Measurements from ENCODE around the gene PDK1. TPM values are rescaled to one million over a fixed set of nuclear protein-coding genes. Genes with fewer than 3 reads are reported as not detected.
"Not testable (repeated sequence)": the region's sequence is repeated elsewhere in the genome, so short reads cannot be mapped to it uniquely, and the experiment has no call there.

The PDK1 gene
- total RNA-seq, 4 donors from 2014 or later = 10.3 to 21.4 (median 16.7) TPM

GRCh38 chr2:172580544-172580943 is 24.7 kb downstream of the PDK1 start:
- intact Hi-C loops (cut with DNase I) = no loop called here
- no peak overlapping the region for H3K4me3 ChIP-seq
- H3K27ac ChIP-seq = no peak overlapping the region
- DNase-seq = no peak
- peaks cover 0 to 32% (median 8%) of the 10 kb centered on the region in 3 donors for H3K9me3 ChIP-seq
- no peaks in the 10 kb centered on the region for H3K4me1 ChIP-seq
- H3K27me3 ChIP-seq = no peaks in the 10 kb centered on the region
- H3K36me3 ChIP-seq = peaks cover 0 to 81% (median 0%) of the 10 kb centered on the region in 3 donors
- TF ChIP-seq CTCF (IDR thresholded peaks at IDR 0.05) (no peak), POLR2A (IDR thresholded peaks at IDR 0.05) (no peak)

GRCh38 chr2:172582656-172583055 is 26.8 kb downstream of the PDK1 start:
- no peak for TF ChIP-seq CTCF (IDR thresholded peaks at IDR 0.05)
- no peak for TF ChIP-seq POLR2A (IDR thresholded peaks at IDR 0.05)
- Histone ChIP-seq H3K9me3 (peaks cover 0 to 14% (median 2%) of the 10 kb centered on the region in 3 donors), H3K36me3 (peaks cover 0 to 84% (median 0%) of the 10 kb centered on the region in 3 donors), H3K27me3 (no peaks in the 10 kb centered on the region), H3K4me3 (no peak overlapping the region), H3K4me1 (no peaks in the 10 kb centered on the region), H3K27ac (no peak overlapping the region)
- DNase-seq = no peak
- intact Hi-C loops (cut with DNase I) = no loop called here
- 72 to 74% methylated on average over 1 of the region's 1 CpG for WGBS, 2 donors

GRCh38 chr2:172586245-172586891 is 30.5 kb downstream of the PDK1 start:
- peaks cover 3 to 90% (median 5%) of the 10 kb centered on the region in 3 donors for H3K36me3 ChIP-seq
- TF ChIP-seq POLR2A (IDR thresholded peaks at IDR 0.05) (no peak), CTCF (IDR thresholded peaks at IDR 0.05) (no peak)
- H3K4me3 ChIP-seq = no peak overlapping the region

GRCh38 chr2:172587231-172587630 is 31.3 kb downstream of the PDK1 start:
- H3K4me1 ChIP-seq; intact Hi-C loops (cut with DNase I); H3K9me3 ChIP-seq; H3K27me3 ChIP-seq; DNase-seq; H3K4me3 ChIP-seq; H3K27ac ChIP-seq: not testable (repeated sequence)
- WGBS, 2 donors = 91 to 93% methylated on average over 6 to 9 of the region's 9 CpGs
- peaks cover 3 to 83% (median 5%) of the 10 kb centered on the region in 3 donors for H3K36me3 ChIP-seq

More at GRCh38 chr2:172586245-172586891, 30.5 kb downstream of the PDK1 start:
- Histone ChIP-seq H3K9me3 (no peaks in the 10 kb centered on the region), H3K27me3 (no peaks in the 10 kb centered on the region), H3K27ac (no peak overlapping the region), H3K4me1 (no peaks in the 10 kb centered on the region)
- 80 to 87% methylated on average over 9 of the region's 9 CpGs for WGBS, 2 donors
- DNase-seq = no peak
- intact Hi-C loops (cut with DNase I) = no loop called here

GRCh38 chr2:172588931-172589330 is 33.0 kb downstream of the PDK1 start:
- Histone ChIP-seq H3K4me3 (no peak overlapping the region), H3K27ac (no peak overlapping the region), H3K27me3 (no peaks in the 10 kb centered on the region), H3K36me3 (peaks cover 3 to 83% (median 5%) of the 10 kb centered on the region in 3 donors), H3K4me1 (no peaks in the 10 kb centered on the region), H3K9me3 (no peaks in the 10 kb centered on the region)
- 72 to 83% methylated on average over 3 to 4 of the region's 4 CpGs for WGBS, 2 donors
- no peak for DNase-seq
- intact Hi-C loops (cut with DNase I) = no loop called here
- TF ChIP-seq CTCF (IDR thresholded peaks at IDR 0.05) (no peak), POLR2A (IDR thresholded peaks at IDR 0.05) (no peak)

GRCh38 chr2:172591386-172591785 is 35.5 kb downstream of the PDK1 start:
- WGBS, 2 donors = 82 to 91% methylated on average over 4 of the region's 4 CpGs
- peaks cover 5 to 84% (median 5%) of the 10 kb centered on the region in 3 donors for H3K36me3 ChIP-seq
- not testable (repeated sequence) for DNase-seq

GRCh38 chr2:172592190-172592589 is 36.3 kb downstream of the PDK1 start:
- H3K36me3 ChIP-seq = peaks cover 5 to 84% (median 13%) of the 10 kb centered on the region in 3 donors
- not testable (repeated sequence) for H3K27me3 ChIP-seq, DNase-seq, H3K4me1 ChIP-seq, H3K4me3 ChIP-seq, H3K27ac ChIP-seq, H3K9me3 ChIP-seq
- intact Hi-C loops (cut with DNase I) = loop anchor here (10.0 kb wide), 1 partner anchor 123 kb away; no protein-coding TSS in a partner anchor

More at GRCh38 chr2:172591386-172591785, 35.5 kb downstream of the PDK1 start:
- H3K27ac ChIP-seq, H3K4me1 ChIP-seq, H3K27me3 ChIP-seq, H3K4me3 ChIP-seq, H3K9me3 ChIP-seq: not testable (repeated sequence)
- intact Hi-C loops (cut with DNase I) = loop anchor here (10.0 kb wide), 1 partner anchor 123 kb away; no protein-coding TSS in a partner anchor
